Non-pigmented ciliary epithelial cell (primary cell): Measurements from ENCODE around the gene ADAM33.

Experiments
- DNase-seq: peaks from one replicate; pipeline ENCODE4 v3.0.0-alpha.2; 2010; ENCODE audit warnings: low read depth

Gene ADAM33, protein sequence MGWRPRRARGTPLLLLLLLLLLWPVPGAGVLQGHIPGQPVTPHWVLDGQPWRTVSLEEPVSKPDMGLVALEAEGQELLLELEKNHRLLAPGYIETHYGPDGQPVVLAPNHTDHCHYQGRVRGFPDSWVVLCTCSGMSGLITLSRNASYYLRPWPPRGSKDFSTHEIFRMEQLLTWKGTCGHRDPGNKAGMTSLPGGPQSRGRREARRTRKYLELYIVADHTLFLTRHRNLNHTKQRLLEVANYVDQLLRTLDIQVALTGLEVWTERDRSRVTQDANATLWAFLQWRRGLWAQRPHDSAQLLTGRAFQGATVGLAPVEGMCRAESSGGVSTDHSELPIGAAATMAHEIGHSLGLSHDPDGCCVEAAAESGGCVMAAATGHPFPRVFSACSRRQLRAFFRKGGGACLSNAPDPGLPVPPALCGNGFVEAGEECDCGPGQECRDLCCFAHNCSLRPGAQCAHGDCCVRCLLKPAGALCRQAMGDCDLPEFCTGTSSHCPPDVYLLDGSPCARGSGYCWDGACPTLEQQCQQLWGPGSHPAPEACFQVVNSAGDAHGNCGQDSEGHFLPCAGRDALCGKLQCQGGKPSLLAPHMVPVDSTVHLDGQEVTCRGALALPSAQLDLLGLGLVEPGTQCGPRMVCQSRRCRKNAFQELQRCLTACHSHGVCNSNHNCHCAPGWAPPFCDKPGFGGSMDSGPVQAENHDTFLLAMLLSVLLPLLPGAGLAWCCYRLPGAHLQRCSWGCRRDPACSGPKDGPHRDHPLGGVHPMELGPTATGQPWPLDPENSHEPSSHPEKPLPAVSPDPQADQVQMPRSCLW

DNA sequence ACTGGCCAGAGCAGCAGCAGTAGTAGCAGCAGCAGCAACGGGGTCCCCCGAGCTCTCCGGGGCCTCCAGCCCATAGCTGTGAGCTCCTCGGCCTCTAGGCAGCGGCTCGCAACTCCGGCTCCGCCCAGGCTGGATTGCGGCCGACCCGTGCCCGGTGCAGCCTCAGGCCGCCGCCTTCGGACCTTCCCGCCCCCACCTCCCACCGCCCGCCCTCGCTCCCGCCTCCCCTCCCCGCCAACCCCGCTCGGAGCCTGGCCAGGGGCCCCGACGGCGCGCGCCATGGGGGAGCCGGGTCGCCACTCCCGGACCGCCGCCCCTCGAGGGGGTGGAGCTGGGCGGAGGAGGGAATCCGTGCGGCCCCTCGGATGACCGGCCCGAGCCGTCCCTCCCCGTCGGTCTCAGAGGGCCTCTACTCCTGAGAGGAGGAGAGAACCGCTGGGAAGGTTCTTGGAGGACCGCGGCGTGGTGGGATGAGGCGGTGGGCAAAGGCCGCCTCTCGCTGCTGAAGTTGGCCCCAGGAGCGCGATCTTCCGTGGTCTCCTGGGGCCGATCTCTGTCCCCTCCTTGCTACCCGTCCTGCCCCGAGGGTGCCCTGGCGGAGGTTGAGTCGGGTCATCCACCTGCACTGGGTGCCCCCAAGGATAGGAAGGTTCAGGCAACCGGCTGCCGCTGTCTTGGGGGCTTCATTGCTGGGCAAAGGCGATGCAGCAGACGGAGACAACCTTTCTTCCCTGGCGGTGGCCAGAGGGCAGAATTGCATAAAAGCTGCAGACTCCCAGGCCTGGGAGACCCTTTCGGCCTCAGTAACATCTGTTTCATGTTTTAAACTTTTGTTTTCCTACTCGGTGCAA is at the start of gene ADAM33:
TSS of gene ADAM33 (minus strand) at position 80 of the 851 bp plus-strand sequence. CDS start at position 74, 6 bp downstream.
- DNase-seq: no peak

DNA sequence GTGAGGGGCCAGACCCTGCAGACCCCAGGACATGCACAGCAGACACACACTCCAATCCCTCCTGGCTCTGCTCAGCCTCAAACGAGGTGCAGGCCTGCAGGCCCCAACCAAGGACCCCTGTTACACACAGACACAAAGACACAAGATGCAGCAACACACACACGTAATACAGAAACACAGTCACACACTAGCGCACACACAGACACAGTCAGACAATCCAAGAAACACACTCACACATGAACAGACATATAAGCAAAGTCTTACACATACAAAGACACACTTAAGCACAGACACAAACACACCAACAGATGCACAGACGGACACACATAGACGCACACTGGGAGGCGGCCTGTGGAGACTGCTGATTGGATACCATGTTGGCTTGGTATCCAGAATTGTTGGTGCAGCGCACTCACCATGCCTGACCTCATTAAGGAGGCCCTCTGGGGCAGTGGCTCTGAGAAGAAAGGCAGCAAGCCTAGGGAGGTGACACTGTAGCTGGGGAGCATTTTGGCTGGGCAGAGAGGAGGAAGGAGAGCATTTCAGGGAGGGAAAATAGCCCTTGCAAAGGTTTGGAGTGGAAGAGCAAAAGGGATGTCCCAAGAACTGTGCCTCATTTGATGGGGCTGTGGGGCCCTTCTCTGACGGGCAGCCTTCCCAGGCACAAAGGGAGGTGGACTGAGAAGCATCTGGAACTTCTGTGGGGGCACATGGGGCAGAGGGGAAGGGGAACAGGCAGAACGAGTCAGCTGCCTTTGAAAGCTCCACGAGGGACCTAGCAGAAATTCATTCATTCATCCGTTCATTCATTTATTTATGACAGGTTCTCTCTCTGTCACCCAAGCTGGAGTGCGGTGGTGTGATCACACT is 49.2 kb upstream of the ADAM33 start:
- DNase-seq: no peak

DNA sequence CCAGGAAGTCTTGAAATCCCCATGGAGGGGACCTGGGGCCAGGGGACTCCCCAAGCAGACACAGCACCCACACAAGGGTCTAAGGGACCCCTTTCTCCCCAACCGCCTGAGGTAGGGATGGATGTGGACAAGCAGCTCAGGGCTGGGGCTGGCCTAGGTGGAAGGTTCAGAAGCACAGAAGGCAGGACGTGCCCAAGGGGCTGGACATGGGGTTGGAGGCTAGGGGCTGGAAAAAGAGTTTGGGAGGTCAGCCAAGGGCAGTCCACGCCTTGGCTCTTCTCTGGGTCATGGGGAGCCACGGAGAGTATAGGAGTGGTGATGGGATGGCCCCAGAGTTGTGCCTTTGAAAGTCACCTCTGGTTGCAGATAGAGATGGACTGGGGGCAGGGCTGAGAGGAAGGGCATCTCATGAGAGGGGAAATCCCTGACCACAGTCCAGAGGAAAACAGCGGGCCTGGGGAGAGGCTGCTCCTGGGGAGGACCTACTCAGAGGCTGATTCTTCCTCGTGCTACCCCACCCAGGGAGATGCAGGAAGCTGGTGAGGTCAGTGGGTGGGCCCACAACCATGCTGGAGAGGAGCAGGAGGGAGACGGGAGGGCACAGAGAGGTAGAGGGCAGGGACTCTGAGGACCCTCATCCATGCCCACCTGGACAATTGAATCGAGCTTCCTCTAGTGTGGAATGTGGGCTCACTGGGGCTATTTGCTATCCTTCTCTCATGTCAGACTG is 48.2 kb upstream of the ADAM33 start:
- DNase-seq: no peak

DNA sequence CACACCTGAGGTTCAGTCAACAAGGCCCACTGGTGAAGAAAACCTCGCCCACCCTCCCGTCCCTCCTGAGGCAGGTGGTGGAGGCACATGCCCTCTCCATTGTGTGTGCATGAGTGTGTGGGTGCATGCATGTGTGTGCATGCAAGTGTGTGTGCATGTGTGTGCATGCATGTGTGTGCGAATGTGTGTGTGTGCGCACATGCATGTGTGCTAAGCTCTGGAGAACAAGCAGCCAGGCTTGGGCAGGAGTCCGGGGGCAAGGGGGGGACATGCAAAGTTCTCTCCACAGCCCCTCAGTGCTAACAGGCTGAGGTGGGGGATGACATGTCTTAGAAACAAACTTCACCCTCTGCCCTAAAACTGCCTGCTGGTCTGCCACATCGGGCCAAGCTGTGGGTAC is 47.6 kb upstream of the ADAM33 start:
- DNase-seq: no peak

DNA sequence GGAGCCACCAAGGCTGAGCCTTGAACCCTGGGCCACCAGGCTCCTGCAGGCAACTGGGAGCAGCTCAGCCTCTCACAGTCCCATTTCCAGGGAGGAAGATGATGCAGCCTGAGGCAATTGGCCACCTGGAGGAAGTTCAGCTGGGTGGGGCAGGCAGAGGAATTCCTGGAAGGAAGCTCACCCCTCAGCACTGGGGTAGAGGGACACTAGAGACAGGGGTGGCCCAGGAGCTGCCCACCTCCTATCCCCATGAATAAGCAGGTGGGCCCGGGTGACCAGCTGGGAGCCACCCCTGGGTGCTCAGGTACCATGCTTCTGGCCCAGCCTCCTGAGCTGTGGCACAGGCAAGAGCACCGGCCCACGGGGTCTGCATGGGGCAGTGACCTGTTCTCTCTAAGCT is 47.1 kb upstream of the ADAM33 start:
- no peak for DNase-seq

DNA sequence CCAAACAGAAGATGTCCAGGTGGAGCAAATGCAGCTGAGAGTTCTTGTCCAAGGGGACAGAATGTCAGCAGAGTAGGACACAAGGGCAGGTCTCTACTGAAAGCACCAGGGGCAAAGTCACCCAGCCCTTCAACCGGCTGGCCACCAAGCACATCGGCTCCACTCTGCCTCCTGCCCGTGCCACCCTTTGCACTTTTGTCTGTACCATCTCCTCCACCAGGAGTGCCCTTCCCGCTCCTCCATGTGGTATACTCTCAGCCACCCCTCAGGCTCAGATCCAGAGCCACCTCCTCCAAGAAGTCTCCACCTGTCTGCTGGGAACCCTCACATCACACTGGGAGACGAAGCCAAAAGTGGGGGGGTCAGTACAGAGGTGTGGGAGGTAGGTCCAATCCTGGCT is 46.5 kb upstream of the ADAM33 start:
- no peak for DNase-seq

DNA sequence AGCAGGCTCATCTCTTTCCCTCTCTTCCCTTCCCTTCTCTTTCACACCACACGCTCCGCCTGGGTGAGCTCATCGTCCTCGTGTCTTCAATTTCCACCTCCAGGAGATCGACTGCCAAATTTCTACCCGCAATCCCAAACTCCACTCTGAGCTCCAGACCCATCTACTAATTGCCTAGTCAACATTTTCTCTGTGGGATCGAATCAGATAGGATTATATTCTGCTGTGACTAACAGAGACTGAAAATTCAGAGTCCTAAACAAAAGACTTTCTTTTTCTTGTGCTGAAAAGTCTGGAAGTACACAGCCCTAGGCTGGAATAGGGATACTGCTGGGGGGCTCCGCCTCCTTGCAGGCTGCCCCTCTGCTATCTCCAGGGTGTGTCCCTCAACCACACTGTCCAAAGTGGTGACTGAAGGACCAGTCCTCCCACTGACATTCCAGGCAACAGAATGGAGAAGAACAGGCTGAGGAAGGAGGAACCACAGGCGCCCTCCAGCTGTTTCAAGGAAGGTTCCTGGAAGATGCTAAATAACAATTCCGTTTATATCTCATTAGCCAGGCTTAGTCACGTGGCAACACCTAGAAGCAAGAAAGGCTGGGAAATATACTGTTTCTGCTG is 45.7 kb upstream of the ADAM33 start:
- DNase-seq: no peak

DNA sequence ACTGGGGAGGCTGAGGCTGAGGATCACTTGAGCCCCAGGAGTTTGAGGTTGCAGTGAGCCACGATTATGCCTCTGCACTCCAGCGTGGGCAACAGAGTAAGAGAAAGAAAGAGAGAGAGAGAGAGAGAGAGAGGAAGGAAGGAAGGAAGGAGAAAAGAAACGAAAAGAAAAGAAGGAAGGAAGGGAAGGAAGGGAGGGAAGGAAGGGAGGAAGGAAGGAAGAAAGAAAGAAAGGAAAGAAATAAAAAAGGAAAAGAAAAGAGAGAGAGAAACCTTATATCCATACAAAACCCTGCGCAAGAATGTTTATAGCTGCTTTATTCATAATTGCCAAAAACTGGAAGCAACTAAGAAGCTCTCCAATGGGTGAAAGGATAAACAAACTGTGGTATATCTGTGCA is 42.5 kb upstream of the ADAM33 start:
- no peak for DNase-seq

DNA sequence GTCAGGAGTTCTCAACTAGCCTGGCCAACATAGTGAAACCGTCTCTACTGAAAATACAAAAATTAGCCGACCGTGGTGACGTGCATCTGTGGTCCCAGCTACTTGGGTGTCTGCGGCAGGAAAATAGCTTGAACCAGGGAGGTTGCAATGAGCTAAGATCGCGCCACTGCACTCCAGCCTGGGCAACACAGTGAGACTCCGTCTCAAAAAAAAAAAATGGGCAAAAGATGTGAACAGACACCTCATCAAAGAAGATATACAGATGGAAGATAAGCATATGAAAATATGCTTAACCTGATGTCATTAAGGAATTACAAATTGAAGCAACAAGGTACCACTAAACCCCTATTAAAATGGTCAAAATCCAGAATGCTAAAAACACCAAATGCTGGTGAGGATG is 41.5 kb upstream of the ADAM33 start:
- DNase-seq: no peak

DNA sequence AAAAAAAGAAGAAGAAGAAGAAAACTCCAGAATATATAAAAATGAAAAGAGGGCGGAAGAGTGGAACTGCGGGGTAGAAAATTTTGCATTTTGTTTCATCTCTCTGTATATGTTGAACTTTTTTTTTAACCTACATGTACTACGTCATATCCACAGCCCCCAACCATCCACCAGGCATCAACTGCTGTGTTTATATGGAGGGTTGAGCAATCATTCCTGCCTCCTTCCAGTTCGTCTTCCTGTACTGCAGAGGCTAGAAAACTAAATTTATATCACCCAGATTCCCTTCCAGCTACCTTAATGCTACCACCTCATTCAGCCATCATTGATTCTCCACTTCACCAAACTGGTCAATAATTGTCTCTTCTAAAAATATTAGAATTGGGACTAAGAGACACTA is 40.1 kb upstream of the ADAM33 start:
- no peak for DNase-seq

DNA sequence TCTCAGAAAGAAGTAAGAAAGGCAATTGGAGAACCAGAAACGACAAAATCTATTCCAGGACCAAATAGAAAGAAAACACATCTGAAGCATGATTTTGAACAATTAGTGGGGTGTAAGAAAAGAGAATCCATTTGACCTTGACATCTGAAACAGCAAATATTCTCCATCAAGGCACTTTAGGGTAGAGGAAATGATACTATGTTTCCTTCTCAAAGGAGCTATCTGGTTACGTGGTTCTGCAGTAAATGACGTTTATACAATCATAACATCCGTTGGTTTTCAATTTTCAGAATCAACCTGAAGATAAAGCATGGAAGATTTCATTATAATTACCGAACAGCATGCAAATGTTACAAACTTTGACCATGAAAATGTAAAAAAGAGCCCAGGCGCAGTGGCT is 38.8 kb upstream of the ADAM33 start:
- DNase-seq: no peak

DNA sequence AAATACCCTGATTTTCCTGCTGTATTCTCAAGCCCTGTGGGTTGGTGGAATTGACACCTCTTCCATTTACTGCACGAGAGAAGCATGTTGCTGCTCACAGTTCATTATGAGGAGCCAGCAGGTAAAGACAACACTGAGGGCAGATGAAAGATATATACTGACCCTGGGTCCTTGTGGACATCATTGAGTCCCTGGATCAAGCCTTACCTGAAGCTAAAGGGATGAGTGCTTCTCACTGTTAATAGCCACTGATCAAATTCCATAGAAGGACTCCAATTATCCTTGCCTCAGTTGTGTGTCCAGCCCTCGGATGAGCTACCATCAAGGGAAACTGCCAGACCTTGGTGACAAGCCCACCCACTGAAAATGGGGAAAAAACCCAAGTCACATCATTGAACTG is 38.3 kb upstream of the ADAM33 start:
- no peak for DNase-seq

DNA sequence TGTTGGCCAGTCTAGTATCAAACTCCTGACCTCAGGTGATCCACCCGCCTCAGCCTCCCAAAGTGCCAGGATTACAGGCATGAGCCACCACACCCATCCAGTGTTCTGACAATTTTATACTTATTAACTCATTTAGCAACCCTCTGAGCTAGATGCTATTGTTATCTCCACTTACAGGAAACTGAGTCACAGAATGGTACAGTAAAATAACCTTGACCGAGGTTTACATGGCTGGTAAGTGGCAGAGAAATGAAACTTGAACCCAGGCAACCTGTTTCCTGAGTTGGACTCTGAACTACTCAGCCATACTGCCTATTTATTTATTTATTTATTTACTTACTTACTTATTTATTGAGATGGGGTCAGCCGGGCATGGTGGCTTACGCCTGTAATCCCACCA is 37.2 kb upstream of the ADAM33 start:
- no peak for DNase-seq

DNA sequence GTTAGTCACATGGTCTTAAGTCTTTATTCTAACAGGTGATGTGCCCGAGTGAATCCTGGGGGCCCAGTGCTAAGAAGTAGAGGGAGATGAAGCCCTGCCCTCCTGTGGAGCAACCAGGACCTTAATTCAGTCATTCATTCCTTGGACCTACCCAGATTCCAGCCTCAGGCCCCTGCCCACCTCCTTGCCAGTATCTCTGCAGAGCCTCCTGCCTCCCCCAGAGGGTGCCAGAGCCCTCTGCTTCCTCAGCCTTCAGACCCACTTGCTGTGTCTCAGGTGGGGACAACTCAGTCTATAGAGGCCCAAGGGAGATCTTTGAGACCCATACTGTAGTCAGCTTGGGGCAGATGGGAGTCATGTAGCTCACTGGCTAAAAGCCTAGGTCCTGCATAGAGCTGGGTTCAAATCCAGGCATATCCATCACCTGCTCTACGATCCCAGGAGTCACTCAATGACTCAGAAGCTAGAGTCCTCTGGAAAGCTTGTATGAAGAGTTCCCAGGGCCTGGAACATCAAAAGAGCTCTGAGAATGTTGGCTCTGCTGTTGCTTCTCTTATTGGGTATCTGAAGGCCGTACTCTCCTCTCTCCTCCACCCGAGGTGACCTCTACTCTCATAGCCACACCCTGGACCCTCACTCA is 34.5 kb upstream of the ADAM33 start:
- no peak for DNase-seq

DNA sequence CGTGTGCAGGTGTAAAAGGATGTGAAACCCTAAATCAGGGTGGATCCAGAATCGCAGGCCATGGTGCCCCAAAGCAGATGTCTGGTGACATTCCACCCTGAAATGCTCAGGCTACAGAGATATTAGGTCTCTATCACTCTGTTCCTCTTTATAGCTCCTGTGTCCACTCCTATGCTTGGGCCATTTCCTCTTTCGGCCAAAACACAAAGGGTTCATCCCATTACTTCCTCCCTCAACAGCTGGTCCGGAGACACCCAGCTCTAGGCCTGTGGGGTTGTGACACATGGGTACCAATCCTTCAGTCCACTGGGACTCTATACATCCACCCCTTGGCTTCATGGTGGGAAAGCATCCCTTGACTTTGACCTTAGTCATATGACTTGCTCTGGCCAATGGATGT is 32.3 kb upstream of the ADAM33 start:
- DNase-seq: no peak

DNA sequence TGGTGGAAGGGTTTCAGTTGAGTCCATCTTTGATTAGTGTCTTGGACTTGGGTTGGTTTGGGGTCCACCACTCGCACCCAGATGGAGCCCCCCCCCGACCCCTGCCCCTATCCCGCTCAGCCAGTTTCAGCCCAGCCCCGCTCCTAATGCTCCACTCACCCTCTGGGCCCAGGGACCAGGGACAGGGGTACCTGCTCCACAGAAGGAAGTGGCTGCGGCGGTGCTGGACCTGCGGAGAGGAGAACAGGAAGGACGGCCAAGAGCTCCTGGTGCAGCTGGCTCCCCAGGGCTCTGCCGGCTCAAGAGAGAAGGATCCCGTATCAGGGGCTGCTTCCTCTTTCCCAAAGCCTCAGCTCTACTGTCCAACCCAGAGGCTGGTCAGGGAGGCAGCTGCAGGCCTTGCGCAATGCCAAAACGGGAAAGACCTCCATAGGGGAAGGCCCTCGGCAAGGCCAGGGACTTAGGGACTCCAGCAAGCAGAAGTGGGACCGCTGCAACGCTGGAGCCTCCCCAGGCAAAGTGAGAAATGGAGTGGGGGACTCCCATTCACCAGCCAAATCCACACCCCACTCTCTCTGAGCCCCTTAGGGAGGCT is 30.6 kb upstream of the ADAM33 start, which contains the start of gene SIGLEC1:
TSS of gene SIGLEC1 (minus strand) at position 322 of the 595 bp plus-strand sequence. CDS start 5,472 bp downstream, outside the sequence.
- DNase-seq: no peak

DNA sequence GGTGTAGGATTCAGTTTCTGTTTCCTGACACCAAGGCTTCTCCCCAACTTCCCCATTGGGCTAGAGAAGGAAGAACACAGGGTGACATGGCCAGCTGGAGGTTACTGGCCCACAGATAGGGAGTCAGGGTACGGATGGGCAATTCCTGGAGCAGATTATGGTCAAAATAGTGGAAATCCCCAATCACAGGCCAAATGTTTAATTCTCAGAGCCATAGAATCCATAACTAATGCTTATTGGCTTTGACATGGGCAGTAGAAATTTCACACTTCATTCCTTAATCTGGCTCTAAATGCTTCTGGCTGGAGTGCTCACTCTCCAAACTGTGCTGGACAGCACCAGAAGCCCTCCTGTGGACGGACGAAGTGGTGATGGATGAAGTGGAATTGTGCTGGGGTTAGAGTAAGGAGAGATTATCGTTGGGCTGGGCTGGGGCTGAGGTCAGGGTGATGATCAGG is 29.7 kb upstream of the ADAM33 start:
- no peak for DNase-seq

DNA sequence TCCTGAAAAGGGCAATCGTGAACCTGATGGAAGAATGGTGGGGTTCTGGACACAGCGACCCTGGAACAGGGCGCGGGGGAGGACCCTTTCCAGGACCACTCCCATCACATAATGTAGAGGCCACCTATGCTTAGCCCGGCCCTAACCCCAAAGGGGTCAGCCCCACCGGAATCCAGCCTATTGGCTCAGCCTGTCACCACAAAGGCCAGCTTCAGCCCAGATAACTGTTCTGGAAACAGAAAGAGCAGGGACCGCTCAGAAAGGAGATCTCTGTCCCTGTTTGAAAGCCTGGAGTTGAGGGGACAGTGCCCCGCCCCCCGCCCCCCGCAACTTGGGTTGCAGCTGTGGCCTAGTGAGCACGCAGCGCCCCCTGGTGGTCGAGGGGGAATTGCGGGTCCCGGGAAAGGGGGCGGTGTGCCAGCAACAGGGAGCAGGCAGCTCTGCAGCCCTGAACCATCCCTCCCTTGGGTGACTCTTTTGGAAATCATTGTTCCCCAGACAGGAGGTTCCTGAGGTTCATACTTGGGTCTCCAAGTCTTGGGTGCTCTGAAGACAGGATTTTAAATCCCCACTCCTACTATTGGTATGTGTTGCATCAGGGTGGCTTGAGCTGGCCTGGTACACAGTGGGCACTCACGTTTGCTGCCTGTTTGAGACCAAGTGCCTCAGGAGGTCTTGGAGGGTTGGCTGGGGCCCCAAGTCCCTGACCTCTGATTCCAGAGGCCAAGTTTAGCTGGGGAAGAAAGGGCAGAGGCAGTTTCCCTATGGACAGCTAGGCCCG is 29.1 kb upstream of the ADAM33 start:
- DNase-seq: no peak
